Mesothelial cell of epicardium (in vitro differentiated cells): Measurements from ENCODE around the gene WNT10A. TPM values are rescaled to one million over a fixed set of nuclear protein-coding genes. Genes with fewer than 3 reads are reported as not detected.
A peak's percentile ranks its signal among the peaks of the same experiment; 100 is the strongest.

Source experiments
- DNase-seq, 2 experiments: peaks; one replicate each; pipeline ENCODE4 v3.0.0; 2021; ENCODE audit warnings: low spot score in 2 of 2; ENCODE audit not compliant: unreplicated experiment in 2 of 2
- H3K27ac Mint-ChIP-seq: 2 replicates; pipeline ENCODE4 v1.8.0; 2021; ENCODE audit warnings: mixed read lengths
- H3K27me3 Mint-ChIP-seq: 2 replicates; pipeline ENCODE4 v1.8.0; 2021; ENCODE audit warnings: low read depth, mixed read lengths
- H3K36me3 Mint-ChIP-seq: 2 replicates; pipeline ENCODE4 v1.8.0; 2021; ENCODE audit warnings: mixed read lengths
- H3K4me1 Mint-ChIP-seq: 2 replicates; pipeline ENCODE4 v1.8.0; 2021; ENCODE audit warnings: mixed read lengths
- H3K4me3 Mint-ChIP-seq: 2 replicates; pipeline ENCODE4 v1.8.0; 2021; ENCODE audit warnings: mild to moderate bottlenecking, moderate library complexity, mixed read lengths
- H3K9me3 Mint-ChIP-seq: 2 replicates; pipeline ENCODE4 v1.8.0; 2021; ENCODE audit warnings: mixed read lengths
- CTCF ChIP-seq: fragments of 200-600 bp; sonication (generic); IDR thresholded peaks from one replicate; pipeline ENCODE4 v1.5.0; 2021; ENCODE audit warnings: antibody characterized with exemption; ENCODE audit not compliant: unreplicated experiment
- total RNA-seq: library from RNA; stranded (reverse); gene quantifications from 3 replicates; pipeline ENCODE4 v1.2.1, GENCODE V29; 2021

The WNT10A gene
- 50.7 to 53.2 TPM (median 51.8 TPM) in 3 replicates for total RNA-seq

GRCh38 chr2:218880102-218880858, at the start of gene WNT10A:
Gene WNT10A, plus strand, starts transcription at chr2:218880852. Its CDS starts 144 bp downstream, at chr2:218880996.
- no peak for TF ChIP-seq CTCF

GRCh38 chr2:218831378-218831990, 49.2 kb upstream of the WNT10A start, which contains the start of gene PRKAG3:
Gene PRKAG3, minus strand, starts transcription at chr2:218831803.
- no peak for TF ChIP-seq CTCF
- no peak for DNase-seq
- no peak within 1 kb of the TSS for H3K4me3 Mint-ChIP-seq
- H3K4me1 Mint-ChIP-seq = peaks cover 7% of the 10 kb centered on the region
- H3K9me3 Mint-ChIP-seq = no peaks in the 10 kb centered on the region
- no peak within 1 kb of the TSS for H3K27ac Mint-ChIP-seq
- H3K27me3 Mint-ChIP-seq = peaks cover 20% of the 10 kb centered on the region
- H3K36me3 Mint-ChIP-seq = no peaks in the 10 kb centered on the region

More at GRCh38 chr2:218880102-218880858, at the start of gene WNT10A:
- H3K4me1 Mint-ChIP-seq = peaks cover 68% of the 10 kb centered on the region
- H3K36me3 Mint-ChIP-seq = peaks cover 2% of the 10 kb centered on the region
- H3K9me3 Mint-ChIP-seq = no peaks in the 10 kb centered on the region
- H3K27me3 Mint-ChIP-seq = peaks cover 52% of the 10 kb centered on the region
- peak; percentile 41 to 64 for DNase-seq
- peak within 1 kb of the TSS; percentile 82 for H3K4me3 Mint-ChIP-seq
- peak within 1 kb of the TSS; percentile 90 for H3K27ac Mint-ChIP-seq

GRCh38 chr2:218832081-218832480, 48.6 kb upstream of the WNT10A start:
- H3K36me3 Mint-ChIP-seq = no peaks in the 10 kb centered on the region
- no peak for TF ChIP-seq CTCF
- no peak overlapping the region for H3K4me3 Mint-ChIP-seq
- peaks cover 19% of the 10 kb centered on the region for H3K27me3 Mint-ChIP-seq
- peaks cover 7% of the 10 kb centered on the region for H3K4me1 Mint-ChIP-seq
- DNase-seq = no peak
- H3K27ac Mint-ChIP-seq = no peak overlapping the region
- peaks cover 3% of the 10 kb centered on the region for H3K9me3 Mint-ChIP-seq

- DNase-seq = no peak
- Mint-ChIP-seq H3K27me3 (peaks cover 16% of the 10 kb centered on the region), H3K9me3 (peaks cover 7% of the 10 kb centered on the region), H3K4me1 (peaks cover 7% of the 10 kb centered on the region), H3K27ac (no peak overlapping the region), H3K36me3 (peaks cover 1% of the 10 kb centered on the region), H3K4me3 (no peak overlapping the region)
- TF ChIP-seq CTCF = no peak
Measured at GRCh38 chr2:218832520-218832919, 48.1 kb upstream of the WNT10A start.

DNA sequence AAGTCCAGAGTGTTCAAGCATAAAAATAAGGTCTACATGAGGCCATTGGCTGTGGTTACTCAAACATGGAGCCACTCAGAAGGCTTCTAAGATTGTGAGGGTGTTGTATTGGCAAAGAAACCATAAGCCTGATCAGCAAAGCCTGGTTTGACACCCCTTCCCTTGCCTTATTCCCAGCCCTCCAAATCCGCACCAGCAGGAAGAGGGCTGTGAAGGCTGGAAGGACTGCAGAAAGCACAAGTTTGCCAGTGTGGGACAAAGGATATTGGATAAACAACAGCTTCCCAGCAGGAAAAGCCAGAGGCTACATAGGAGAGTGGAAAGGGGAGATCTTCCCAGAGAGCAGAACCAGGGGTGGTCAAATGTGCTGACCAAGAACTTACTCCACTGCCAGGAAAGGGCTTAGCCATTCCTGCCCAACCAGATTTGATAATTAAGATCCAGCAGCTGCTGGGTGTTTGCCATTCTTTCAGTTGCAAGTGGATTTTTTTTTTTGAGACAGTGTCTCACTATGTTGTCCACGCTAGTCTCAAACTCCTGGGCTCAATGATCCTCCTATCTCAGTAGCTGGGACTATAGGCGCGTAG, 47.5 kb upstream of the WNT10A start:
- Mint-ChIP-seq H3K27ac (no peak overlapping the region), H3K36me3 (peaks cover 3% of the 10 kb centered on the region), H3K9me3 (peaks cover 13% of the 10 kb centered on the region), H3K4me1 (peaks cover 7% of the 10 kb centered on the region), H3K4me3 (no peak overlapping the region), H3K27me3 (peaks cover 14% of the 10 kb centered on the region)
- no peak for TF ChIP-seq CTCF
- no peak for DNase-seq
